Stimulated activated naive CD4-positive, alpha-beta T cell (primary cell): Measurements from ENCODE around the gene METTL5.
"Not testable (repeated sequence)": the region's sequence is repeated elsewhere in the genome, so short reads cannot be mapped to it uniquely, and the experiment has no call there.

Source experiments
- DNase-seq, 6 experiments: peaks; one replicate each; lab custom pipeline; 2025; lab: John Stamatoyannopoulos, UW

METTL5 gene

GRCh38 chr2:169828141-169828811, 3.6 kb upstream of the METTL5 start:
- peak; percentile 13 to 49 (median 25) for DNase-seq

- DNase-seq: peak; percentile 70 to 87 (median 83)
Measured at GRCh38 chr2:169827272-169828140, 2.8 kb upstream of the METTL5 start, which contains the start of gene UBR3. Gene UBR3 (plus strand): TSS chr2:169827454. CDS start chr2:169827508, 54 bp downstream.

DNA sequence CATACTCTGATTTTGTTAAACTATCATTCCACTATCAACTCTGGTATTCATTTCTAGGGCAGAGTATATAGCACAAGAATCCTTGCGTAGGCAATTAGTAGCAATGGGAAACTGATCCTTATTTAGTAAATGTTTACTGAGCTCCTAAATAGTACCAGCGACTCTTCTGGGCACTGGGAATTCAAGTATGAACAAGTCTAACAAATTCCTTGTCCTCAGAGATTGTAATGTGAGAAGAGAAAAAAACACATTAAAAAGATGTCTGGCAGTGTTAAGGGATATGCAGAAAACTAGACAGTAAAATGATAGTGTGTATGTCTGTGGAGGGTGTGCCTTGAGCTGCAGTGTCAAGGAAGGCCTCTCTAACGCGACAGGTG, 721 bp downstream of the METTL5 start:
- peak in 1 of 6 experiments; percentile 30 for DNase-seq

GRCh38 chr2:169822785-169823392, 1.8 kb downstream of the METTL5 start:
- no peak for DNase-seq

- no peak for DNase-seq
Measured at GRCh38 chr2:169822036-169822435, 2.7 kb downstream of the METTL5 start.

DNA sequence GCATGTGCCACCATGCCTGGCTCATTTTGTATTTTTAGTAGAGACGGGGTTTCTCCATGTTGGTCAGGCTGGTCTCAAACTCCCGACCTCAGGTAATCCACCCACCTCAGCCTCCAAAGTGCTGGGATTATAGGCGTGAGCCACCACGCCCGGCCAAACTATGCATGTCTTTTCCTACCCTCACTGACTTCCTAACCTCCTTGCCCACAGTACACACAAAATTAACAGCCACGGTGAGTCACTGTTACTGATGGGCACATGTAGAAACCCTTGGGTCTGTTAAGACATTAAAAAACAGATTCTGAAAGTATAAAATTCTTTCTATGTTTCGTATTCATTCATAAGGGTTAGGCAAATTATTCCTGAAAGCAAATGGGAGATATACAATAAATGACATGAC, 4.6 kb downstream of the METTL5 start:
- DNase-seq: not testable (repeated sequence)

DNA sequence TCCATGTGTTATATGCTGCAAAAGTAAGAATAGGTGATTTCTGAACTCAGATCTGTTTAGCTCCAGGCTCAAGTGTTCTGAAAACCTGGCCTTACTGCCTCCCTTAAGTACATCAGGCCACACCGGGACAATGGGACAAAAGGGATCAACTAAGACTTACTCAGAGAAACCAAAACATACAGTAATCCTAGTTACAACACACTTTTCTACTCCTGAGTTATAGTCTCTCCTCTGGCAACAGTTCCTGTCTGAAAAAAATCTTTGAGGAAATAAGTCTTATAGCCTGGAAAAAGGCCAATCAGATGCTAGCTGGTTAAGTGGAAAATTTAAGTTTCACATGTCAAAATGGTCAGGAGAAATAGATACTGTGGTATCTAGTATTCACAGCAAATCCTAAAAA, 5.6 kb downstream of the METTL5 start:
- DNase-seq: no peak

DNA sequence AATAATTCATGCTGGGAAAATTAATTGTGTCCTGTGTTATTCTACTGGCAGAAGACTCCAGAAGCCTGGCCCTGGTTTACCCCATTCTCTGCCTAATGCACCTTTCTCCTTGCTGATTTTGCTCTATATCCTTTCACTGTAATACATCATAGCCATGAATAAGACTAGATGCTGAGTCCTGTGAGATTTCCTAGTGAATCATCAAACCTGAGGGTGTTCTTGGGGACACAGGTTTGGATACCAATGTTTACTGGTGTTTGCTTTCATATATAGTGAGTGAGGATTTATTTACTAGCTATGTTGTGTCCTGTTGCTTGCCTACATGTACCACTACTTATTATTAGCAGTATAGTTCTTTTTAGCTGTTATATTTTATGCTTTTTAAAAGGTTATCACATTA, 6.5 kb downstream of the METTL5 start:
- no peak for DNase-seq

DNA sequence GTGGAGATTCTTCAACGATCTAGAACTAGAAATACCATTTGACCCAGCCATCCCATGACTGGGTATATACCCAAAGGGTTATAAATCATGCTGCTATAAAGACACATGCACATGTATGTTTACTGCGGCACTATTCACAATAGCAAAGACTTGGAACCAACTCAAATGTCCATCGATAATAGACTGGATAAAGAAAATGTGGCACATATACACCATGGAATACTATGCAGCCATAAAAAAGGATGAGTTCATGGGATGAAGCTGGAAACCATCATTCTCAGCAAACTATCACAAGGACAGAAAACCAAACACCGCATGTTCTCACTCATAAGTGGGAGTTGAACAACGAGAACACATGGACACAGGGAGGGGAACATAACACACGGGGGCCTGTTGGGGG, 7.3 kb downstream of the METTL5 start:
- DNase-seq: not testable (repeated sequence)

GRCh38 chr2:169816961-169817360, 7.7 kb downstream of the METTL5 start:
- not testable (repeated sequence) for DNase-seq

DNA sequence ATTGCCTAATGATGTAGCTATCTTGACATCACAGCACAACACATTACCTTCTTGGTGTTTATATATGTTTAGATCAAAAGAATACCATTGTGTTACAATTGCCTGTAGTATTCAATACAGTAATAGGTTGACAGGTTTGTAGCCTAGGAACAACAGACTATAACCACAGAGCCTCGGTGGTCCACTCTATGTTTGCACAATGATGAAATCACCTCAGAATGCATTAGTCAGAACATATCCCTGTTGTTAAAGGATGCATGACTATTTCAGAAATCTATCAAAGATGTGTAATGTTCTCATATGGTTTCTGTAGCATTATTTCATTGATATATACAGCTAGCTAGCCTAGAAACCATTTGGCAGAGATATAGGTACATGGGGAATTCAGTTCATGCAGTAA, 8.9 kb downstream of the METTL5 start:
- no peak for DNase-seq

- DNase-seq: no peak
Measured at GRCh38 chr2:169808221-169808620, 16.5 kb downstream of the METTL5 start.

GRCh38 chr2:169806586-169806985, 18.1 kb downstream of the METTL5 start:
- no peak for DNase-seq

- no peak for DNase-seq
Measured at GRCh38 chr2:169803480-169803879, 21.2 kb downstream of the METTL5 start.

- DNase-seq: peak; percentile 73 to 85 (median 82)
Measured at GRCh38 chr2:169798718-169799592, 25.8 kb downstream of the METTL5 start, which contains the start of gene SSB. Gene SSB (plus strand): TSS chr2:169798871. CDS start chr2:169800961, 2,090 bp downstream.

DNA sequence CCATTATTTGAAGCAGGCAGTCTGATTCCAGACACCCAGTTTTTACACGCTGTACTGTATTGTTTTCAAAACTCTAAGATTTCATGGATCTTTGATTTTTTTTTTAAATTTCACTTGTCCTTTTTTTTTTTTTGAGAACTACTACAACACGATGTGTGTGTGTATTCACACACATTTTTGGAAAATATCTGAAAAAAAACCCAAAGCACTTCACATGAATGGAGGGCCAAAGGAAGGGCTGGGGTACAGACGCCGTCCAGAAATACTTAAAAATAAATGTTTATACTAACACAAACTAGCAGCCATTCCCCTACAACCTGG, 26.3 kb downstream of the METTL5 start:
- DNase-seq: no peak

- DNase-seq: no peak
Measured at GRCh38 chr2:169797601-169798000, 27.1 kb downstream of the METTL5 start.

DNA sequence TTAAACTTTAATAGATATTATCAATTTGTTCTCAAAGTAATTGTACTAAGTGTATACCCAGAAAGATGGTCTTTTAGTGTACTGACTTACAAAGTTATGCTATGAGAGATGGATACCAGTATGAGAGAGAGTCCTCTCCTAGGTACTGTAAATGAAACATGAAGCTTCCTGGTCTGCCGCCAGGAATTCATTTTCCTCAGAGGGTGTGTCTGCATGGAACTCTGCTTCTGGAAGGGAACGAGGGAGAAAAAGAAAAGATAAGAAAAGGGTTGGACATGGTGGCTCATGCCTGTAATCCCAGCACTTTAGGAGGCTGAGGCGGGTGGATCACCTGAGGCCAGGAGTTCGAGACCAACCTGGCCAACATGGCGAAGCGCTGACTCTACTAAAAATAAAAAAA, 28.3 kb downstream of the METTL5 start:
- DNase-seq: no peak

GRCh38 chr2:169795181-169795580, 29.5 kb downstream of the METTL5 start:
- no peak for DNase-seq

DNA sequence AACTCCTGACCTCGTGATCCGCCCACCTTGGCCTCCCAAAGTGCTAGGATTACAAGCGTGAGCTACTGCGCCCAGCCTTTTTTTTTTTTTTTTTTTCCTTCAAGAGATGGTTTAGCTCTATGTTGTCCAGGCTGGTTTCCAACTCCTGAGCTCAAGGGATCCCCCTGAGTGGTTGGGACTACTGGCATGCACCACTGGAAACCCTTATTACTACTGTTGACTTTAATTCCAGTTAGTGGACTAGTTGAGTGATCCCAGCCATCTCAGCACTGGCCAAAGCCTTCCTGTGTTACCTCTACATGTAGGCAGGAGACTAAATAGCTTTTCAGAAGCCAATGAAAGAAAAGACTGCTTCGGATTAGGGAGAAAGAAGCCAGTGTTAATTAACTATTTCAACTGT, 34.1 kb downstream of the METTL5 start:
- DNase-seq: no peak

- DNase-seq: no peak
Measured at GRCh38 chr2:169782513-169782912, 42.2 kb downstream of the METTL5 start.
